SK-N-SH (cell line): ENCODE data around the gene HUNK. TPM values are rescaled to one million over a fixed set of nuclear protein-coding genes. Genes with fewer than 3 reads are reported as not detected.
"Not testable (repeated sequence)": the region's sequence is repeated elsewhere in the genome, so short reads cannot be mapped to it uniquely, and the experiment has no call there.

Experiments
- CTCF ChIA-PET: fragments of 300-600, 350-600 bp; formaldehyde crosslinking; extraction: SDS; loops from one replicate; lab custom pipeline; 2021; lab: Yijun Ruan, JAX
- POLR2A ChIA-PET: fragments of 350-600 bp; sonication (Branson Sonifier 250); formaldehyde crosslinking; extraction: SDS; loops from one replicate; lab custom pipeline; 2020; ENCODE audit warnings: antibody characterized with exemption, inconsistent platforms; lab: Yijun Ruan, JAX
- DNase-seq: peaks from one replicate; pipeline ENCODE4 v3.0.0; 2012
- H2AFZ ChIP-seq: fragments of 200-600 bp; sonication (generic); 2 replicates; pipeline ENCODE4 v1.8.1; 2016; ENCODE audit warnings: antibody characterized with exemption, mild to moderate bottlenecking, low read depth
- H3F3A ChIP-seq: fragments of 200-600 bp; sonication (generic); replicated peaks from 2 replicates; pipeline ENCODE3; 2016; ENCODE audit warnings: antibody characterized with exemption, mild to moderate bottlenecking; ENCODE audit not compliant: insufficient read depth
- H3K27ac ChIP-seq, 2 experiments: fragments of 200-500 bp in 1 of 2; fragments of 200-600 bp in 1 of 2; sonication (Bioruptor generic) in 1 of 2; sonication (generic), shearing (Covaris generic) in 1 of 2; 2 replicates each; pipeline versions ENCODE4 v1.5.1 to v1.6.1; 2014 to 2016; ENCODE audit warnings: low read depth in 2 of 2, inconsistent platforms in 1 of 2, low read length in 1 of 2, mild to moderate bottlenecking in 1 of 2, mixed read lengths in 1 of 2
- H3K27me3 ChIP-seq: fragments of 200-600 bp; sonication (generic), shearing (Covaris generic); 2 replicates; pipeline ENCODE4 v1.6.1; 2016; ENCODE audit warnings: mixed run types; ENCODE audit not compliant: insufficient read depth
- H3K36me3 ChIP-seq, 2 experiments: fragments of 200-500 bp in 1 of 2; fragments of 200-600 bp in 1 of 2; sonication (Bioruptor generic) in 1 of 2; sonication (generic) in 1 of 2; replicated peaks in 1 of 2; 2 replicates each; pipeline versions ENCODE3 to v1.5.1; 2014 to 2016; ENCODE audit warnings: low read length in 1 of 2, mild to moderate bottlenecking in 1 of 2; ENCODE audit not compliant: insufficient read depth in 2 of 2, control insufficient read depth in 1 of 2
- H3K4me1 ChIP-seq, 2 experiments: fragments of 200-500 bp in 1 of 2; fragments of 200-600 bp in 1 of 2; sonication (Bioruptor generic) in 1 of 2; sonication (generic), shearing (Covaris generic) in 1 of 2; 2 replicates each; pipeline versions ENCODE4 v1.5.1 to v1.6.1; 2014 to 2016; ENCODE audit warnings: low read depth in 1 of 2, low read length in 1 of 2, mixed run types in 1 of 2; ENCODE audit not compliant: insufficient read depth in 2 of 2, control insufficient read depth in 1 of 2
- H3K4me2 ChIP-seq: fragments of 200-600 bp; sonication (generic), shearing (Covaris generic); 2 replicates; pipeline ENCODE4 v1.6.1; 2017; ENCODE audit warnings: mixed run types
- H3K4me3 ChIP-seq, 2 experiments: fragments of 200-500 bp in 1 of 2; fragments of 200-600 bp in 1 of 2; sonication (Bioruptor generic) in 1 of 2; sonication (generic), shearing (Covaris generic) in 1 of 2; 2 replicates each; pipeline versions ENCODE4 v1.5.1 to v1.8.1; 2014 to 2016; ENCODE audit warnings: low read depth in 2 of 2, inconsistent platforms in 1 of 2, low read length in 1 of 2, mild to moderate bottlenecking in 1 of 2, mixed read lengths in 1 of 2, moderate library complexity in 1 of 2
- H3K79me2 ChIP-seq: fragments of 200-600 bp; sonication (generic); 2 replicates; pipeline ENCODE4 v1.8.1; 2017; ENCODE audit warnings: mild to moderate bottlenecking; ENCODE audit not compliant: insufficient read depth
- H3K9ac ChIP-seq: fragments of 200-600 bp; sonication (generic); 2 replicates; pipeline ENCODE4 v1.6.1; 2017; ENCODE audit warnings: mixed run types
- H3K9me2 ChIP-seq: fragments of 200-600 bp; sonication (generic); 2 replicates; pipeline ENCODE4 v1.6.1; 2017; ENCODE audit warnings: mixed run types
- H3K9me3 ChIP-seq: fragments of 200-600 bp; sonication (generic); 2 replicates; pipeline ENCODE4 v1.6.1; 2017; ENCODE audit warnings: mixed run types, mild to moderate bottlenecking, moderate library complexity
- H4K20me1 ChIP-seq: fragments of 200-600 bp; sonication (generic); 2 replicates; pipeline ENCODE4 v1.6.1; 2017; ENCODE audit warnings: mild to moderate bottlenecking, mixed run types; ENCODE audit not compliant: insufficient read depth
- ELF1 ChIP-seq: IDR thresholded peaks from 2 replicates; pipeline ENCODE4 v1.4.0; 2012
- MXI1 ChIP-seq: IDR thresholded peaks from 2 replicates; pipeline ENCODE4 v1.6.1; 2012; ENCODE audit warnings: mild to moderate bottlenecking, low read depth, low read length, improper control_type of control experiment
- RAD21 ChIP-seq: IDR thresholded peaks from 2 replicates; pipeline ENCODE4 v1.6.1; 2012; ENCODE audit warnings: mild to moderate bottlenecking, low read length
- RFX5 ChIP-seq: IDR thresholded peaks from 2 replicates; pipeline ENCODE4 v1.6.1; 2012; ENCODE audit warnings: mild to moderate bottlenecking, improper control_type of control experiment, low read length
- SIN3A ChIP-seq: IDR thresholded peaks from 2 replicates; pipeline ENCODE4 v1.6.1; 2012; ENCODE audit warnings: low read depth, mild to moderate bottlenecking, low read length, moderate library complexity, borderline replicate concordance
- TEAD4 ChIP-seq: IDR thresholded peaks from 2 replicates; pipeline ENCODE4 v1.4.0; 2012; ENCODE audit warnings: mild to moderate bottlenecking, borderline replicate concordance; ENCODE audit not compliant: insufficient read depth
- YY1 ChIP-seq: IDR thresholded peaks from 2 replicates; pipeline ENCODE4 v1.4.0; 2012; ENCODE audit warnings: low read depth, mild to moderate bottlenecking
- WGBS: methylation state at CpG from one replicate; pipeline ENCODE4 v1.1.6; 2017; ENCODE audit warnings: low lambda C conversion rate; 5-methylcytosine and 5-hydroxymethylcytosine counted together
- polyA plus RNA-seq, 3 experiments: library from polyadenylated mRNA; depleted of rRNA; stranded (reverse); fragments of >200 nt; gene quantifications; 2 replicates each; pipeline ENCODE4 v1.2.3, GENCODE V29; 2012
- TF ChIP-seq, protein P1 (sequence below): fragments of 200-600 bp; sonication (generic); IDR thresholded peaks from 2 replicates; pipeline ENCODE4 v1.6.1; 2017; ENCODE audit warnings: antibody characterized with exemption, mild to moderate bottlenecking, moderate library complexity

The HUNK gene
- polyA plus RNA-seq, 1 of the 3 experiments (the other 2 are of a cell fraction): 0.31 TPM

DNA sequence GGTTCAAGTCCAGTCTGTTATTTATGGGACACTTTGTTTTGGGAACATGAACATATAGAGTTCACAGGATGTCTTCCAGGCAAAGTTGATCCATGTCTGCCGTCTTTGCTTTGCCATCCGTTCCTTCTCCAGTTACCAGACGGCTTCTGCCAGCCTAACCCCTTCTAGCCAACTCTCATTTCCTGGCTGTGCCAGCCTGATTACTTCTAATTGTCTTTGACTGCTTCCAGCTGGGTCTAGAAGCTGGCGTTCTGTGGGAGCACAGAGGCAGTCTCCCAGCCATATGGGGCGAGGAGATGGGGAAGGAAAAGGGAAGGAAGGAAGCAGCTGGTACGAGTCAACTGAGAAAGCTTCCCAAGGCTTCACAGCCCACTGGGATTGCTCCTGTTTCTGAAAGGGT, 3.1 kb upstream of the HUNK start:
- ChIA-PET POLR2A (no interaction called here), CTCF (interaction anchor here (1.0 to 8.6 kb wide), 3 partner anchors 188 to 388 kb away, joined by 3 to 75 read pairs (median 4); no protein-coding TSS in a partner anchor)
- H3K27ac ChIP-seq: no peak overlapping the region
- H3K9me3 ChIP-seq: no peaks in the 10 kb centered on the region
- H3K79me2 ChIP-seq: no peaks in the 10 kb centered on the region; the same call in 1 of the 2 replicates
- DNase-seq: no peak
- no peaks in the 10 kb centered on the region for H3K36me3 ChIP-seq
- no peak overlapping the region for H3K4me2 ChIP-seq
- peaks cover 0 to 17% of the 10 kb centered on the region in 2 experiments; a peak in 1 of 4 replicates for H3K4me1 ChIP-seq
- 49% methylated on average over 6 of the region's 6 CpGs for WGBS
- no peak overlapping the region for H3K9ac ChIP-seq
- H3K27me3 ChIP-seq: peaks cover 5% of the 10 kb centered on the region
- H4K20me1 ChIP-seq: no peaks in the 10 kb centered on the region
- no peak overlapping the region for H2AFZ ChIP-seq
- no peak overlapping the region for H3K4me3 ChIP-seq
- no peak for TF ChIP-seq SIN3A
- no peaks in the 10 kb centered on the region for H3K9me2 ChIP-seq
- no peaks in the 10 kb centered on the region for H3F3A ChIP-seq

DNA sequence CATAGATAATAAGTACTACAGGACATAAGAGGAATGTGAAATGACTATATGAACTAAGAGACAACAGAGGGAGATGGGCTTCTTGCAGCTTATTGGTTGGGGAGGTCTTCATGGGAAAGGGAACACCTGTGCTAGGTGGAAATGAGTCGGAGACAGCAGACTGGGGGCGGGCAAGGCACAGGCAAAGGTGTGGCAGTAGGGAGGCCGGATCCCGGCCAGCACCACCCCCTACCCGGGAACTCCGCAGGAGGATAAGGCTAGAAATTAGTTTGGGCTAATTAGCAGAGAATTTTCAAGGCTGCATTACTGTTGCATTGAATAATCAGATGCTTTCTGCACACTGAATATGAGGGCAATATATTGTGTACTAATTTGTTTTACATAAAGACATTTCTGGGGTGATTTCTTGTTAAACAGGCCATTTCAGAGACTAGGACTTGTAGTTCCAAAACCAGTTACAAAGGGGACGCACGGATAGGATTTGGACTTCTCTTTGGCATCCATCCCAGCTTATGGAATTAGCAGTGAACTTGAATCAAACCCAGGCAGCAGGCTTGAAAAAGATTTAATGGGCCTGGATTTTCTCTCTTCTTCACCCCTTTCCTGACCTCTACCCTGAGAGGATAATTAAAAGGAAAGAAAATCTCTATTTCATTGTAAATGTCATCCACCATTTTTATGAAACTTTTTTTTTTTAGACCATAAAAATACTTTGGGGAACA, 2.2 kb upstream of the HUNK start:
- Histone ChIP-seq H3K4me2 (no peak overlapping the region), H3K9me2 (no peaks in the 10 kb centered on the region), H3K9ac (no peak overlapping the region), H3K27me3 (peaks cover 5% of the 10 kb centered on the region), H3K4me3 (no peak overlapping the region), H3K27ac (no peak overlapping the region), H3K79me2 (no peaks in the 10 kb centered on the region; the same call in 1 of the 2 replicates), H3K36me3 (no peaks in the 10 kb centered on the region), H3K4me1 (peaks cover 0 to 22% of the 10 kb centered on the region in 2 experiments; a peak in 1 of 4 replicates), H3K9me3 (no peaks in the 10 kb centered on the region), H2AFZ (no peak overlapping the region), H4K20me1 (no peaks in the 10 kb centered on the region), H3F3A (no peaks in the 10 kb centered on the region)
- WGBS: 85% methylated on average over 8 of the region's 8 CpGs
- no peak for DNase-seq
- ChIA-PET POLR2A (no interaction called here), CTCF (interaction anchor here (1.0 to 8.6 kb wide), 3 partner anchors 187 to 387 kb away, joined by 3 to 75 read pairs (median 4); no protein-coding TSS in a partner anchor)
- TF ChIP-seq YY1 (no peak), MXI1 (no peak), RAD21 (no peak), RFX5 (no peak), TEAD4 (no peak), ELF1 (no peak)
- TF ChIP-seq, protein P1, sequence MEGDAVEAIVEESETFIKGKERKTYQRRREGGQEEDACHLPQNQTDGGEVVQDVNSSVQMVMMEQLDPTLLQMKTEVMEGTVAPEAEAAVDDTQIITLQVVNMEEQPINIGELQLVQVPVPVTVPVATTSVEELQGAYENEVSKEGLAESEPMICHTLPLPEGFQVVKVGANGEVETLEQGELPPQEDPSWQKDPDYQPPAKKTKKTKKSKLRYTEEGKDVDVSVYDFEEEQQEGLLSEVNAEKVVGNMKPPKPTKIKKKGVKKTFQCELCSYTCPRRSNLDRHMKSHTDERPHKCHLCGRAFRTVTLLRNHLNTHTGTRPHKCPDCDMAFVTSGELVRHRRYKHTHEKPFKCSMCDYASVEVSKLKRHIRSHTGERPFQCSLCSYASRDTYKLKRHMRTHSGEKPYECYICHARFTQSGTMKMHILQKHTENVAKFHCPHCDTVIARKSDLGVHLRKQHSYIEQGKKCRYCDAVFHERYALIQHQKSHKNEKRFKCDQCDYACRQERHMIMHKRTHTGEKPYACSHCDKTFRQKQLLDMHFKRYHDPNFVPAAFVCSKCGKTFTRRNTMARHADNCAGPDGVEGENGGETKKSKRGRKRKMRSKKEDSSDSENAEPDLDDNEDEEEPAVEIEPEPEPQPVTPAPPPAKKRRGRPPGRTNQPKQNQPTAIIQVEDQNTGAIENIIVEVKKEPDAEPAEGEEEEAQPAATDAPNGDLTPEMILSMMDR: no peak

DNA sequence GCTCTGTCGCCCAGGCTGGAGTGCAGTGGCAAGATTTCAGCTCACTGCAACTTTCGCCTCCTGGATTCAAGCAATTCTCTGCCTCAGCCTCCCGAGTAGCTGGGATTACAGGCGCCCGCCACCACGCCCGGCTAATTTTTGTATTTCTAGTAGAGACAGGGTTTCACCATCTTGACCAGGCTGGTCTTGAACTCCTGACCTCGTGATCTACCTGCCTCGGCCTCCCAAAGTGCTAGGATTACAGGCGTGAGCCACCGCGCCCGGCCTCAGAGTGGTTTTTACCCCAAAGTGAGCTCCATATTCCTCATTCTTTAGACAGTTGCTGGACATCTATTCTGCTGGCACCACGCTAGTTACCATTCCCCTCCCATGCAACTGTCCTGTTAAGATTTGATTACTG, 1.4 kb upstream of the HUNK start:
- DNase-seq, H3K36me3 ChIP-seq, H3K79me2 ChIP-seq, H3K9me2 ChIP-seq, H3K27me3 ChIP-seq, H3K4me2 ChIP-seq, H3F3A ChIP-seq, H4K20me1 ChIP-seq, H3K9ac ChIP-seq, H3K4me3 ChIP-seq, POLR2A ChIA-PET, H2AFZ ChIP-seq, H3K27ac ChIP-seq, H3K9me3 ChIP-seq: not testable (repeated sequence)
- CTCF ChIA-PET: interaction anchor here (0.7 to 8.6 kb wide), 4 partner anchors 69 to 391 kb away, joined by 3 to 75 read pairs (median 3); no protein-coding TSS in a partner anchor
- WGBS: 92% methylated on average over 9 of the region's 14 CpGs
- peaks cover 0 to 21% of the 10 kb centered on the region in 2 experiments; a peak in 1 of 4 replicates for H3K4me1 ChIP-seq
